Activated effector memory CD4-positive, alpha-beta T cell treated with Interleukin-2 at 50 U/mL for 16 hours (primary cell): ENCODE results near the gene RSBN1L.
A peak's percentile ranks its signal among the peaks of the same experiment; 100 is the strongest.
"Not testable (repeated sequence)": the region's sequence is repeated elsewhere in the genome, so short reads cannot be mapped to it uniquely, and the experiment has no call there.

Experiments
- DNase-seq: peaks from one replicate; pipeline ENCODE4 v3.0.0-alpha.2; 2020

RSBN1L gene

GRCh38 chr7:77778535-77778934 lies 82.3 kb downstream of the RSBN1L start:
- DNase-seq, result no peak

DNA sequence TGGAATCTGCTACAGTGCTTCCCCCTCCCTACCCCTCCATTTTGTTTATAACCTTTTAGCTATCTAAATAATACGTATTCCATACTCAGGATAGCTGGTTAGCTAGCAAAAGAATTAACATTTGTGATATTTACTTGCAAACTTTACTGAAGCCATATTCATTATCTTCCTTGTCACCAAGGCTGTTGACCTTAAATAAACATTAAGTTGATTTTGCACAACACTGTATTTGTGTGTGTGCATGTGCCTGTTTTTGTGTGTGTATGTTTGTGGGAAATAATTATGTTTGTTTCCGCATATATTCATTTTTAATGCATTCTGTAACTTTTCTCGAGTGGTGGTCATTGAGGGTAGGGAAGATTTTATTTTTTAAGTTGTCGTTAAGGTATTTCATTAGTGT lies 86.1 kb downstream of the RSBN1L start:
- no peak for DNase-seq

- DNase-seq, result no peak
Measured at GRCh38 chr7:77783111-77783510, 86.9 kb downstream of the RSBN1L start.

DNA sequence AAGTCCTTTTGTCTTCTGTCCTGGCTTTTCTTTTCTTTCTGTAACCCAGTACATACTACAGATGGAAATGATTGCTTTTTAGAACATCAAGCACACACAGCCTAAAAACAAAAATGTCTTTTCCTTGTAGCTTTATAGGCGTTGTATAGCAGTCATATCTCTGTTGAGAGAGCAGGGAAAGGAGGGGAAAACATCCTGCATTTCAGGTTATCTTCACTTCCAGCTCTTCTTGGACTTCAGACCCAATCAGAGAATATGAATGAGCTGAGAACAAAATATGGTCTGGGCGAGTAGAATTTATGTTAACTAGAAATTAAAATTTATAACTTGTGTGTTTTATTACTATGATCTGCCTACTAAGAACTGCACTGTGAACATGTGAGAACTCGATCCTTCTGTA lies 87.3 kb downstream of the RSBN1L start:
- no peak for DNase-seq

- not testable (repeated sequence) for DNase-seq
Measured at GRCh38 chr7:77784426-77784825, 88.2 kb downstream of the RSBN1L start.

DNA sequence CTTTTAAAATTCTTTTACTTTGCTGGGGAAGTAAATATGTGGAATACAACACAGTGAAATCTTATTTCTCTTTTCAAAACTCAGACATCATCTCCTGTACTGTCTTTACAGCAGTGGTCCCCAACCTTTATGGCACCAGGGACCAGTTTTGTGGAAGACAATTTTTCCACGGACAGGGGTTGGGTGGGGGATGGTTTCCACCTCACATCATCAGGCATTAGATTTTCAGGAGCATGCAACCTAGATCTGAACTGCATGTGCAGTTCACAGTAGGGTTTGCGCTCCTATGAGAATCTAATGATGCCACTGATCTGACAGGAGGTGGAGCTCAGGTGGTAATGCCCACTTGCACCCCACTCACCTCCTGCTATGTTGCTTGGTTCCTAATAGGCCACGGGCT lies 89.8 kb downstream of the RSBN1L start:
- no peak for DNase-seq

DNA sequence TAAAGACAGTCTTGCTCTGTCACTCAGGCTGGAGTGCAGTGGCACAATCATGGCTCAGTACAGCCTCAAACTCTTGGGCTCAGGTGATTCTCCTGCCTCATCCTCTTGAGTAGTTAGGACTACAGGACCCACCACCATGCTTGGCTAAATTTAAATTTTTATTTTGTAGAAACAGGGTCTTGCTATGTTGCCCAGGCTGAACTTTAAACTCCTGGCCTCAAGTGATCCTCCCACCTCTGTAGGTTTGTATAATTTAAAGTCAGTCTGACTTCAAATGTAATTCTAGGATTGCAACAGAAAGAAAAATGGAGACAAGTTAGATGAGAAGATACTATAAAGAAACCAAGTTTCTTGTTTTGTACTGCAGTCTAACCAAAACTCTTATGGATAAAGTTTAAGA lies 90.5 kb downstream of the RSBN1L start:
- no peak for DNase-seq

DNA sequence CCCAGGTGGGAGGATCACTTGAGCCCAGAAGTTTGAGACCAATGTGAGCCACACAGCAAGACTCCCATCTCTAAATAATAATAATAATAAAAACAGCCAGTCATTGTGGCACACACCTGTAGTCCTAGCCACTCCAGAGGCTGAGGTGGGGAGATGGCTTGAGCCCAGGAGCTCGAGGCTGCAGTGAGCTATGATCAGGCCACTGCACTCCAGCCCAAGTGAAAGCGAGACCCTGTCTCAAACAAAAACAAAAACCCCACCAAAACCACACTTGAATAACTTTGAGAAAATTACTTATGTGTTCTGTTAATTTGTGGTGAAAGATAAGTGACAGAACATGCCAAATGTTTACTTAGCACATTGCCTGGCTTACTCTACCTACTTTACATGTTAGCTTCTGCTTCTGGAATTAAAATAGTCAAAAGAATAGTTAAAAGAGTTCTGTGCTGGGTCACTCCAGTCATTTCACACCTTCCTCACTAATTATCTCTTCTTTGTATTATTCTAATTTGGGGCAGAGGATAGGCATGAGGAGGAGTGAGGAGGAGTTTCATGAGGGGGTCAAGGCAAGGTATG lies 92.2 kb downstream of the RSBN1L start:
- DNase-seq, result no peak

DNA sequence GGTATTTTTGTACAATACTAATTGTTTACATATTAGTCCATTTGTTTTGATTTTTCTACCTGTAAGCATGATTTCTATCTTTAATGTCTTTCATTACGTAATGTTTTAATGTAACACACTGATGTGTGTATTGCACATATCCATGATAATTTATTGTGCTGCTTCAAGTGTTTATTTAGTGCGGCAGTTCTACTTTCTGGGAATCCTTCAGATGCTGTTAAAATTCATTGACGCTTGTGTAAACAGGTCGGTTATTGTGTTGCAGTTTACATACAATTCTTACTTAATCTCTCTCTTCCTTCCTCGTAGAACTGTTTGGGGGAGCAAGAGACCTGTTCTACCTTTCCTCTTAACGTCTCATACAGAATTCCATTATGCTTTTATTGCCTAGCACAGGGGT lies 95.1 kb downstream of the RSBN1L start:
- no peak for DNase-seq

GRCh38 chr7:77791956-77792355 lies 95.7 kb downstream of the RSBN1L start:
- no peak for DNase-seq

DNA sequence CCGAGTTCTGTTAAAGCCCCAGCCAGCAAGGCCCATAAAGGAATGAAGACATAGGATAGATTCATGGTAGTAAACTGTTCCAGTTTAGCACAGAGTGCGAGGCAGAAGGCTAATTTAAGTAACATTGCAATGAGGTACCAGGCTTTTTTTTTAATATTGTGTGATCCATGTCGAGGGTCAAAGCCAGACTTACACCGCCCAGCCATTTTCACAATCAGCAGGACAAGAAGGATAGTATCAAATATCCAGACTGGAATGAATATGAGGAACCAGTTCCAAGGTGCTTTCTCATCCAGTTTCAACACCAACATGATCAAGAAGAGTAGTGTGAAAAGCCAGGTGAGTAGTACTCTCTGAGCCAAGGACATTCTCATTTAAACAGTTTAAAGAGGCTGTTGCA lies 97.7 kb downstream of the RSBN1L start:
- no peak for DNase-seq

DNA sequence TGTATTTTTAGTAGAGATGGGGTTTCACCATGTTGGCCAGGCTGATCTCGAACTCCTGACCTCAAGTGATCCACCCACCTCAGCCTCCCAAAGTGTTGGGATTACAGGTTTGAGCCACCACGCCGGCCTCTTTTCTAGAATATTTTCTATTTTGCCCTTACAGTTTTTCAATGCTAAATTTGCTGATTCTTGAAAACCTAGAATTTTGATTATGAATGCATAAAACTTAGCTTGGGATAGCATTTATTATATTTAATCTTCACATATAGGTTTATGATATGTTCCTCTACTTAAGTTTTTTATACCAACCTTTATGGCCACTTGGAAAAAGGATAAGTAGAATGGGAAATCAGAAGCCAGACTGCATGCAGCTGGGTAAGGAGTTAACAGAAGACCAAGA lies 99.8 kb downstream of the RSBN1L start:
- no peak for DNase-seq

GRCh38 chr7:77796960-77797359 lies 100.7 kb downstream of the RSBN1L start:
- DNase-seq, result no peak

GRCh38 chr7:77797734-77798393 lies 101.6 kb downstream of the RSBN1L start:
- no peak for DNase-seq

DNA sequence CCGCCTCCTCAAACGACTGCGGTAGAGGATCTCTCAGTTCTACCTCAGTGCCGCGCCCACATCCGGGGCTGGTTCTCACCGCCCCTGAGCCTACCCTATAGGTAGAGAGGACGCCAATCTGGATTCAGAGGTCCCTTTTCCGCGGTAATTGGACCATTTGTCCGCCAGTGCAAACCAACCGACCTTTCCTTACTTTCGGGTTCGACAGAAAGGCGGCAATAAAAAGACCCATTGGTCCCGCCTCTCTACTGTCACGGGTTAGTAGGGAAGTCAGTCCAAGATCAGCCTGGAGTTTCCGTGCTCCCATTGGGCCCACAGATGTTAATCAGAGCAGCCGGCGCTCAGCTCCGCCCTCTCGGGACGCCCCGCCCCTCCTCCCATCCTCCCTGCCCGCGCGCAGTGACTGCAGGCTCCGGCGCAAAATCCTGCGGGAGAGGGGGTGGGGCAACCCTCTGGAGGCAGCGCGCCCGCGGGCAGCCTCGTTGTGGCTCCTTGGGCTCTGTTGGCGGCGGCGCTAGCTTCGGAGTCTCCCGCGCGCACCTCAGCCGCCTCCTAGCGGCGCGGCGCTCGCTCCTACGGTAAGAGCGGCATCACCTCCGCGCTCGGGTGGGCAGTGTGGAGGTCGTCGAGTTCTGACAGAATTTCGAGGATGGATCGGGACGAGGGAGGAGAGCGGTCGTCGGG lies 102.3 kb downstream of the RSBN1L start, which contains the start of the genes PHTF2 and TMEM60:
PHTF2 (plus strand) TSS at position 380 of the 684 bp plus-strand sequence.
TMEM60 (minus strand) TSS at position 41 of the 684 bp plus-strand sequence. CDS start 4,061 bp downstream, outside the sequence.
- peak; percentile 90 for DNase-seq

GRCh38 chr7:77799078-77799964 lies 103.1 kb downstream of the RSBN1L start:
- DNase-seq, result no peak

GRCh38 chr7:77800158-77800557 lies 103.9 kb downstream of the RSBN1L start:
- DNase-seq, result no peak

DNA sequence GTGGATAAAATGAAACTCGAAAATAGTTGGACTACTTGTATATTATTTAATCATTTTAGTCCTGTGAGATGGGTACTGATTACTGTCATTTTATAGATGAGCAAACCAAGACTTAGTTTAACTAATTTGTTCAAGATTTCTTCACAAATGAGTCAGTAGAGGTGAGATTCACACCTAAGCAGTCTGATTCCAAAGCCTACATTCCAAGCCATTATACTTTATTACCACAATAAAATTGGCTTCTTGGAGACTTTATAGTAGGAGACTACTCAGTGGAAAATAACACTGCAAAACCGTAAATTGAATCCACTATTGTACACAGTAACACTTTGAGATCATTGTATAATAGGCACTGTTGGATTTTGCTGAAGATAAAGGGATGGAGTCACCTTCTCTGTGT lies 104.5 kb downstream of the RSBN1L start:
- DNase-seq, result no peak

GRCh38 chr7:77802557-77803405 lies 106.5 kb downstream of the RSBN1L start:
- DNase-seq, result no peak

DNA sequence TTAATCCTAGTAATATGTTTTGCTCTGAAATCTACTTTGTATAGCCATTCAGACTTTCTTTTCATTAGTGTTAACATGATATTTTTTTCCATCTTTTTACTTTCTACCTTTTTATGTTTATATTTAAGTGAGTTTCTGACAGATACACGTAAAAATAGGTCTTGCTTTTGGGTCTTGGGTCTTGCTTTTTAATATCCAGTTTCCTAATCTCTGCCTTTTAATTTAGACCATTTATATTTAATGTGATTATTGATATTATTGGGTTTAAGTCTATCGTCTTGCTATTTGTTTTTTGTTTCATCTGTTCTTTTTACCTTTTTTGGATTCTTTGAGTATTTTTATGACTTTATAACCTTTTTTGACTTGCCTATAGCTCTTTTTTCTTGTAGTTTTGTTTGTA lies 110.2 kb downstream of the RSBN1L start:
- DNase-seq, result no peak

DNA sequence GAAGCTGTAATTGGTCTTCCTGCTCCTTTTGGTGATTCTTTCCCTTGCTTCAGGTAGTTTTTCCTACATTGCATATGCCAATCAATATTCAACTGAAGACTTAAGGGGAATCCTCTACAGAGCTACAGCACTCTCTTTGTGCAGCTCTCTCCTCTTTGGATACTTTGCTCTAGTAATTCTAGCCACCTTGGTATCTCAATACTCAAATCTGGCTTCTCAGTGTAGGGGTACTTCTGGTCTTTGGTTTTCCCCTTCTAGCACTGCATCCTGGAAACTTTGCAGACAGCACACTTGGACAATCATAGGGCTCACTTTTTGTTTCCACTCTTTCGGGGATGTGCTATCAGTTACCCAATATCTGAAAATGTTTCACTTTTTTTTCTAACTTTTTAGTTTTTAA lies 112.3 kb downstream of the RSBN1L start:
- DNase-seq, result no peak
